Measurements from ENCODE around the gene NFIA.

Gene NFIA

DNA sequence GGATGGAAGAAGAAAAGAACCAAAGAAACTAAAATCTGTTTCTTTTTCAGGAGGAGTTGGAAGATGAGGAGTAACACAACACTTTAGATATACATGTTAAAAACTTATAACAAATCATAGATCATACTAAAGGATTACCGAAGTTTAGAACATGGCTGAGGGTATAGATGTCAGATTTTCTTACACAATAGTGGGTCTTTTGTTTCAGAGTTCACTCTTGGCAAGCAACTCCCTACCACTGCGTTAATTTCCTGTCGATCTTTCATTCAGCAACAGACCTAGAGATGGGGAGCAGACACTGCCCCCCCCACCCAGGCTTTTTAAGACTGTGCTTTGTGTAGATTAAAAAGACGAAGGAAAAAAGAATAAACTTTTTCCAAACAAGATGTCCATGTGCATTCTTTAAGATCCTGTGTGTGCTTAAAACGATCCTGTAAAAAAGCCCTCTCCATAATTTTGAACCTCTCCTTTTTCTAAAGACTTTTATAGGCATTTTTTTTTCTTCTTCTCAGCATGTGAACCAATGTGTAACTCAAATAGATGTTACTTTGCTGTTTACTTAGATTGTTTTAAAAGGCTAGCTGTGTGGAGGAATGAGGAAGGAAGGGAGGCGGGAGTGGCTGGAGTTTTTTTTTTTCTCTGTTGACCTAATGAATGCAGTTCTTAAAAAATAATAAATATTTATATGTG lies 50.4 kb downstream of the NFIA start:
- no peak for DNase-seq

DNA sequence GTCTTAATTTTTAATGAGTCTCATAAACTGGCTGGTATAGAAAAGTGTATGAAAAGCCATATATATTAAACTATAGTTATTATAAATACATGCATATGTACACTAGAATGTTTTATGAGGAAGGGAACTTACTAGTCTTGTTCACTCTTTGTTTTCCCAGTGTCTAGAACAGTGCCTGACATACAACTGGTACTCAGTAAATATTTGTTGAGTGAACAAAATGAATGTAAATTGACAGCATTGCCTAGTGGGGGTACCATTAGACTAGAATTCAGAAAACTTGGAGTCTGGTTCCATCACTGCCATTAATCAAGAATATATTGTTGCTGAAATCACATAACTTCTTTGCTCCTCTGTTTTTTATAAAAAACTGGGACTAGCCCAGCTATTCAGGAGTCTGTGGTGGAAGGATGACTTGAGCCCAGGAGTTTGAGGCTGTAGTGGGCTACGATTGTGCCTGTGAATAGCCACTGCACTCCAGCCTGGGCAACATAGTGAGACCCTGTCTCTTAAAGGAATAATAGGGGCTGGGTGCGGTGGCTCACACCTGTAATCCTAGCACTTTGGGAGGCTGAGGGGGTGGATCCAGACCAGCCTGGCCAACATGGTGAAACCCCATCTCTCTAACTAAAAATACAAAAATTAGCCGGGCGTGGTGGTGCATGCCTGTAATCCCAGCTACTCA lies 51.1 kb downstream of the NFIA start:
- DNase-seq: no peak

GRCh38 chr1:61135291-61135690 lies 52.9 kb downstream of the NFIA start:
- no peak for DNase-seq

- no peak for DNase-seq
Observed at GRCh38 chr1:61138305-61138704, 55.9 kb downstream of the NFIA start.

DNA sequence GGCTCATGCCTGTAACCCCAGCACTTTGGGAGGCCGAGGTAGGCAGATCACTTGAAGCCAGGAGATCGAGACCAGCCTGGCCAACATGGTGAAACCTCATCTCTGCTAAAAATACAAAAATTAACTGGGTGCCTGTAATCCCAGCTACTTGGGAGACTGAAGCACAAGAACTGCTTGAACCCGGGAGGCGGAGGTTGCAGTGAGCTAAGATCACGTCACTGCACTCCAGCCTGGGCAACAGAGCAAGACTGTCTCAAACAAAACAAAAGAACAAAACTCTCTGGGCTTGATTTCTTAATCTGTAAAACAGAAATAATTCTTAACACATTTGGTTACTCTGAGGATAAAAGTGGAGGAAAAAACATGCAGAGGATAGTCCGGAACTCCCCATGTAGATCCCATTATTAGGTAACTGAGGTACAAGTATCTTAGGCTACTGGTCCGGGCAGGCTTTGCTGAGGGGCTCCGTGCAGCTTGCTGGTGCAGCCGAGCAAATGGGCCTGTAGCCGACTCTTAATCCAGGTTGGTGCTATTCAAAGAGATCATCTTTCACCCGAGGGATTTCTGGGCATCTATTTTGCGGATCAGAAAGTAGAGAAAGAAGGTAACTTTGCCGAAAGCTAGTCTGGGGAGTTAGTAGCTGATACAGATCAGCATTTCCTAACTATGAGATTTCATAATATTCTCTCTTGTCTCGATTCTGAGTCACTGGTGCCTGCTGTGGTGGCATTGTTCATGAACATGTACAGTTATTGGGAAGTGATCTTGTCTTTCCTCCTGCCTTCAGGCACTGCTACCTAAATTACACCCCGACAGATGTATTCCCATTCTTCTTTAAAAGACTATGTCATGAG lies 56.8 kb downstream of the NFIA start:
- no peak for DNase-seq

DNA sequence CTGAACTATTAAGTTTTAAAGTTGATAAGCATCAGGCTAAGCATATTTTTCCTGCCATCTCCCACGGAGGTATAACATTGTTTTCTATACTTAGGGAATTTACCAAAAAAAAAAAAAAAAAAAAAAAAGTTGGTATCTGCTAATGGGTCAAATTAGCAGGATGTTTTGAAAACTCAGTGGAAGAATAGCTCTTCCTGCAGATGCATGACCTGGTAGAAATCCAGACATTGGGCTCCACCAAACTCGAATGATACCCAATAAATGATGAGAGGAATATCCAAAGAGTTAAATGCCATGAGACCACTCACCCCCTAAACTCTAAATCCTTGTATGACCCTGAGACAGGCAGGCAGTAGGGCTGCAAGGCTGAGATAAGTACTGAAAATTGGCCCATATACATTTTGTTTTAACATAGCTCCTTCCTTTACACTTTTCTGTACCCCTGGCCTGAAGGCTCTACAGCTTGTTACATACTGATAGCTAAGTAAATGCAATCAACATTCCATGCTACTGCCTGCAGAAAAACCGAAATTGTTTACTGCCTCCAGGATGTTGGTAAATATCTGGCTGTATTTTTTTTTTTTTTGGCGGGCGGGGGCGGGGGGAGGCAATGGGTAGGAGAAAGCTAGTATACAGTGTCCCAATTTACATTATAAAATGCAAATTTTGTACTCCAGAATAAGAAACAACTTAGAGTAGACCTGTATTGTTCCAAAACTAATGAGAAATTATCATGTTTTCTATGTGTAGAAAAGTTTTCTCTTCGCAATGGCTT lies 57.6 kb downstream of the NFIA start:
- DNase-seq: no peak

DNA sequence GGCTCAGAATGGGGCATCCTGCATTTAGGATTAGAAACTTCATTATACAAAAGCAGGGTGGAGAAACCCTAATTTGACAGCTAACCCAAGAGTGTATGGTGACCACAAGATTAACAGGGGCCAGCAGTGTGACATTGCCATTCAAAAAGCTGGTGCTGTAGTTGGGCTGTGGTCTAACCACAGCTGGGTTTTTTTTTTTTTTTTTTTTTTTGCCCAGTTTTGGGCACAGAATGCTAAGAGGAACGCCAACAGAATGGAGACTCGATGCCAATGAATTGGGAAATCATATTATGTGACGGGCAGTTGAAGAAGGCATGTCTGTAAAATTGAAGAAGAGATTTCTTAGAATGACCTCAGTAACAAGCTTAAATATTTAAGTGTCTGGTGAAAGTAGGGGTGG lies 58.4 kb downstream of the NFIA start:
- no peak for DNase-seq

DNA sequence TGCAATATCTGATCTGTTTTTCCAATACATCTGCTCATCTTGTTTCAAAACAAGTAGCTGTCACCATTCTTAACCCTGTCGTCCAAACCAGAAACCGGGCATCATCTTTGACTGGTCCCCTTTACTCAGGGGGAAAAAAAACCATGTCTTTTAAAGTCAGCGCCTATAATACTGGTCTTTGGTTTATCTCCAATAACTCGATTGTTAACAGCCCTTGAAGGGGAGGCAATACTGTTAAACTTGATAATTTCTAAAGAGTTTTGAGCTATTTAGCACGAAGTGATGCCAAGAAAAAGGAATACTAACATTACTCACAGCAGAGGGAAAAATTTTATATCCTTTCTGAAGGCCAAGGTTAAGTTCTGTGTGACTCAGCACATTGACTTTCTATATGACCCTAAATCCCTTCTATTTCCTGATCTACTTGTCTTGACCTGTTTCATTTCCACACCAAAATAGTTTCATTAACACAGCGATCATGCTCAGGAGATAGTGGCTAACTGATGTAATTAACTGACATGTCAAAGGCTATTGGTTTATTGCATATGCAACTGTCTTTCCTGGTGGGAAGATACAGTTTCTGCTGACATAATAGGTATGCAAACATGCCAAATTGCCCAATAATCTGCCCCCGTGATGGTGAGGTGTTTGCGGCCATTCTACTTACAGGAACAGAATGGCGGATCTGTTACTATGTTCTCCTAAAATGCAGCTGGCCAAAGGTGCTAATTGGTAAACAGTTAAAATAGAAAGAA lies 59.1 kb downstream of the NFIA start:
- DNase-seq: no peak

DNA sequence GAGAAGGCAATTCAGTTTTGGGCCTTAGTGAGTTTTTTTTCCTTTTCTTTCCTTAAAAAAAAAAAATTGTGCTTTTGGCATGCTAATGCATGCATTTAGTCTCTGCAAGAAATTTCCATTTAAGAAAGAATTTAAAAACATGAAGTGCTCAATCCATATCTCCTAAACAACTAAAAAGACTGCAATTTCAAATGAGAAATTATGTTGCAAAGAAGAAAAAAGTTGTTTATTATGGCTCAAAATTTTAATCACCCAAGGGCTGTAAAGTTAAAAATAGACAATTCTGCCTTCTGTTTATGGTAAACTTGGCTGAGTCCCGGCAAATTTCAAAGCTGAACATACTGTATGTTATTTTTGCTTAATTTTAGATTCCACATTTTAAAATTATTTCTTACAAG lies 59.7 kb downstream of the NFIA start:
- no peak for DNase-seq

DNA sequence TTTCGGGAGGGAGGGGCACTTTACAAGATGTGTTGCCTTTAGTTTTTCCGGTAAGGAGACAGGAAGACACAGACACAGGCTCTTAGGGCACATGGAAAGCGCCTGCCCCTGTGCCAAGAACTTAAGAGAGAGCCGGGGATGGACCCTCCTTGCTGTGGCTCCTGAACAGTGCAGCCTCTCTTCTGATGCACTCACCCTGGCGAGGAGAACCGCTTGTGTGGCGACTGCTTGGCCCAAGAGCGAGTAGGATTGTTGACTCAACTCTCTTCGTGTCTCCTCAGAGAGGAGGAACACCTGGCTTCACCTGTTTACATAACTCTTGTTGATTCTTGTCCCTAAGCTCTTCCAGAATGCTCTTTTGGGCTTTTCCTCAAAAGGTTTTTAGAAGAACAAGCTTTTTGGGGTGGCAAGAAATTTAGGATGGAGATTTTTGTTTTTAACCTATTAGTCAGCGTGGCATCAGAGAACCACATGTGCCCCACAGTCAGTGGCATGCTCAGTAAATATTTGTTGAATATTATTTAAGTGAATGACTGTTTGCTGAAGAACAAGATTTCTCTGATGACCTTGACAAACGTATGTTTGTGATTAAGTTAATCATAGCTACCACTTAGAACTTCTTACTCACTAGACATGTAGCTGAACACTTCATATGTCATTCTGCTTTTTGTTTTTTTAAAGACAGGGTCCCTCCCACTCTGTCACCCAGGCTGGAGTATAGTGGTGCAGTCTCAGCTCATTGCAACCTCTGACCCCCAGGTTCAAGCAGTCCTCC lies 60.6 kb downstream of the NFIA start:
- DNase-seq: no peak

- DNase-seq: no peak
Observed at GRCh38 chr1:61143821-61144424, 61.6 kb downstream of the NFIA start.

GRCh38 chr1:61149010-61149860 lies 66.9 kb downstream of the NFIA start:
- no peak for DNase-seq

GRCh38 chr1:61151565-61151964 lies 69.2 kb downstream of the NFIA start:
- DNase-seq: no peak

- DNase-seq: no peak
Observed at GRCh38 chr1:61152066-61152465, 69.7 kb downstream of the NFIA start.

- DNase-seq: no peak
Observed at GRCh38 chr1:61152469-61153105, 70.2 kb downstream of the NFIA start.

GRCh38 chr1:61156576-61157467 lies 74.5 kb downstream of the NFIA start:
- DNase-seq: no peak

DNA sequence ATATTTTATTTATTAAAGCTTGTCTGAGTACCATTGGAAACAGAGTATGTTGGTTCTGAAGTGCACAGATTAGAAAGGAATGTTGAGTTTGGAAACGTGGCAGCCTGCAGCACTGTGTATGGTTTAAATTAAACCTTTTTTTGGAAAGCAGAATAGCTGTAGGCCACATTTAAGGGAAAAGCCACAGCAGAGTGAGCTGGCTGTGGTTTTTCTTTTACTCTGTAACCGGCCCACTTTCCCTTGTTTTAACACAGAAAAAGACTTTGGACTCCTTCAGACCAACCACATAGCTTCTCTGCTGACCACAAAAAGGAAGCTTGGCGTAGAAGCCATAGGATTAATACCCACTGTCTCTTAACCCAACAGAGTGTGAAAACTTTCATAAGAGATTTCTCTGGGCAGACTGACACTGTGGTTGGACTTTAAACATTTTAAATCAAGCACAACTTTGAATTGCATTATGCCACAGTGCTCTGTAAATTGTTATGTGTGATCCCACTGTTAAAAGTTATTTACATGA lies 75.2 kb downstream of the NFIA start:
- no peak for DNase-seq

- DNase-seq: no peak
Observed at GRCh38 chr1:61158591-61158990, 76.2 kb downstream of the NFIA start.

All from activated naive CD4-positive, alpha-beta T cell treated with anti-CD3 and anti-CD28 coated beads, Interleukin-2, amount 50 U/mL, for 16 hours (primary cell).